Fibroblast of the aortic adventitia (primary cell): ENCODE results near the gene CYLD. TPM values are rescaled to one million over a fixed set of nuclear protein-coding genes. Genes with fewer than 3 reads are reported as not detected.

Experiments
- DNase-seq: peaks from one replicate; pipeline ENCODE4 v3.0.0-alpha.2; 2010; ENCODE audit warnings: low read depth
- H3K4me3 ChIP-seq: 2 replicates; pipeline ENCODE4 v1.5.1; 2011; ENCODE audit warnings: low read depth, mild to moderate bottlenecking, control low read depth, low read length, moderate library complexity
- CTCF ChIP-seq: IDR thresholded peaks from 2 replicates; pipeline ENCODE4 v1.5.1; 2011; ENCODE audit warnings: mild to moderate bottlenecking, low read length, control low read depth, inconsistent platforms; ENCODE audit not compliant: insufficient read depth
- total RNA-seq: library from RNA; depleted of rRNA; stranded (reverse); fragments of >200 nt; gene quantifications from 2 replicates; pipeline ENCODE4 v1.2.3, GENCODE V29; 2012; ENCODE audit warnings: low replicate concordance

The CYLD gene
- total RNA-seq, 1 donor, result 62.6 TPM

GRCh38 chr16:50774960-50775359 lies 33.1 kb downstream of the CYLD start:
- no peak for TF ChIP-seq CTCF
- DNase-seq, result no peak
- H3K4me3 ChIP-seq, result no peak overlapping the region

GRCh38 chr16:50776037-50776436 lies 34.2 kb downstream of the CYLD start:
- no peak overlapping the region for H3K4me3 ChIP-seq
- no peak for DNase-seq
- TF ChIP-seq CTCF, result no peak

DNA sequence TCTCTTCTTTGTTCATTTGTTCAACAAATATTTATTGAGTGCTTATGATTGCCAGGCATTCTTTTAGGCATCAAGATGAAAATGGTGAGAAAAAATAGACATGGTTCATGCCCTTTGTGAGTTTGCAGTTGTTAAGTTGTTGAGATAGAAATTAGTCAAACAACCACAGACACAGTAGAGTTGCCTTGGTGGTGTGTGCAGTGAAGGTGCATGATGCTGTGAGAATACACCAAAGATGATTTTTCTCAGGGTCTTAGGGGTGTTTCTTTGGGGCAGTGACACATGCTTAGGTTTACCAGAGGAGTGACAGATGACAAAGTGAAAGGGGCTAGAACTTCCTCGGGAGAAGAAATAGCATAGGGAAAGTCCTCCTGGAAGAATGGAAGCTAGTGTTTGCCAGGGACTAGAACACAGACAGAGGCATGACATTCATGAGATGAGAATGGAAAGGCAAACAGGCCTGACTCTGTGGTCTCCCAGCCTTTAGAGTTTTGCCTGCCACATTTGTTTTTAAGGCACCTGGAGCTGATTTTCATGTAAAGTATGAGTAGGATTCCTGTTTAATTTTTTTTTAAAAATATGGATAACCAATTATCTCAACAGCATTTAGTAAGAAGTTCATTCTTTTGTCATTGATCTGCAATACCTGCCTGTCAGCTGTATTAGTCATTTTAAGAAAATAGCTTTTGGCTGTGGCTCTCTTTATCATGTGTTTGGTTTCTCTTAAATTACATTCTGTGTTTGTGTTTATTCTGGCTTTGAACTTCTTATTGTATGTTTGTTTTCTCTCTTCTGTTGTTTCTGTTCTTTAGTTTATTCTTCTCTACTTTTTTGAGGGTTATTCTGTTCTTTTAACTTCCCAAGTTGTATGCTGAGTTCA lies 36.6 kb downstream of the CYLD start:
- TF ChIP-seq CTCF, result no peak
- H3K4me3 ChIP-seq, result no peak overlapping the region
- no peak for DNase-seq

DNA sequence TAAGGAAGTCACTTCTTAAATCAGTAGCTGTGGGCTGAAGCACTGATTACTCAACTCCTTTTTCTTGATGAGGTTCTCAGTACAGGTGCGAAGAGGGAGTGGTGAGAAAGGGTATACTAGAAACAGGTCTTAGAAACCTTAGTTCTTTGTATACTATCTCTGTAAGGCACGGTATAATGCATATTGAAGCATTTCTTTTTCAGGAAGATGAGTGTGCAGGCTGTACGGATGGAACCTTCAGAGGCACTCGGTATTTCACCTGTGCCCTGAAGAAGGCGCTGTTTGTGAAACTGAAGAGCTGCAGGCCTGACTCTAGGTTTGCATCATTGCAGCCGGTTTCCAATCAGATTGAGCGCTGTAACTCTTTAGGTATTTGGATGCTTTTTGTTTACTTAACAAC lies 39.2 kb downstream of the CYLD start:
- DNase-seq, result no peak
- no peak for TF ChIP-seq CTCF

GRCh38 chr16:50781518-50781917 lies 39.6 kb downstream of the CYLD start:
- TF ChIP-seq CTCF, result no peak

More for the DNA sequence above, 39.2 kb downstream of the CYLD start:
- no peak overlapping the region for H3K4me3 ChIP-seq

DNA sequence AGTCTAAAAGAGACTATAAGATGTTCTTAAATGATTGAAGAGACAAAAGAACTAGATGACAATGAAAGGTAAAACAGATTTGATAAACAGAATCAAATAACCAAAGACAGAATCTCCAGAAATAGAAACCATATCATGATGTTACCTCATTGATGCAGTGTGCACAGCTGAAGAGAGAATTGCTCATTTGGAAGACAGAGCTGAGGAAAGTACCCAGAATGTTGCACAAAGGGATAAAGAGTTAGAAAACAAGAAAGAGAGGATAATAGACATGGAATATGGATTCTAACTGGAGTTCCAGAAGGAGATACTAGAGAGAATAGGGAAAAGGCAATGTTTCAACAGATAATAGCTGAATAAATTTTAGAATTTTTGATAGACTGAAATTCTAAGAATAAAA lies 47.9 kb downstream of the CYLD start:
- no peak for TF ChIP-seq CTCF
- no peak overlapping the region for H3K4me3 ChIP-seq
- no peak for DNase-seq

More at GRCh38 chr16:50781518-50781917, 39.6 kb downstream of the CYLD start:
- no peak for DNase-seq
- no peak overlapping the region for H3K4me3 ChIP-seq
